Activated CD4-positive, alpha-beta memory T cell treated with anti-CD3 and anti-CD28 coated beads for 36 hours (primary cell): ENCODE results near the gene MAB21L4. TPM values are rescaled to one million over a fixed set of nuclear protein-coding genes. Genes with fewer than 3 reads are reported as not detected.

Experiments
- CTCF ChIA-PET: fragments of 350-600 bp; sonication (Branson Sonifier 250); formaldehyde crosslinking; loops from one replicate; lab custom pipeline; 2021; ENCODE audit warnings: antibody characterized with exemption, inconsistent platforms; lab: Charles Lee
- POLR2A ChIA-PET: fragments of 350-600 bp; sonication (Branson Sonifier 250); formaldehyde crosslinking; loops from one replicate; lab custom pipeline; 2021; ENCODE audit warnings: antibody characterized with exemption; lab: Charles Lee
- DNase-seq: peaks from one replicate; pipeline ENCODE4 v3.0.0-alpha.2; 2020
- H3K27ac Mint-ChIP-seq: one replicate; pipeline ENCODE4 v1.8.0; 2021; ENCODE audit warnings: mixed read lengths
- H3K27me3 Mint-ChIP-seq: one replicate; pipeline ENCODE4 v1.8.0; 2021; ENCODE audit warnings: mixed read lengths
- H3K36me3 Mint-ChIP-seq: one replicate; pipeline ENCODE4 v1.8.0; 2021; ENCODE audit warnings: mixed read lengths
- H3K4me1 Mint-ChIP-seq: one replicate; pipeline ENCODE4 v1.8.0; 2021; ENCODE audit warnings: low read depth, mixed read lengths
- H3K4me3 Mint-ChIP-seq: one replicate; pipeline ENCODE4 v1.8.0; 2021; ENCODE audit warnings: mild to moderate bottlenecking, mixed read lengths
- H3K9me3 Mint-ChIP-seq: one replicate; pipeline ENCODE4 v1.8.0; 2021; ENCODE audit warnings: mixed read lengths
- intact Hi-C: fragments of 100-400 bp; cut with micrococcal nuclease; formaldehyde crosslinking; loops from one replicate; pipeline ENCODE4 v1.15.1; 2023
- total RNA-seq, 2 experiments: library from RNA; stranded (reverse); gene quantifications; one replicate each; pipeline ENCODE4 v1.2.3, GENCODE V29; 2021

MAB21L4 gene
- total RNA-seq, 2 experiments from 2014 or later, result not detected

GRCh38 chr2:240864475-240864874 lies 31.5 kb downstream of the MAB21L4 start:
- DNase-seq, result no peak
- Mint-ChIP-seq H3K36me3 (no peaks in the 10 kb centered on the region), H3K9me3 (no peaks in the 10 kb centered on the region), H3K27ac (no peak overlapping the region), H3K4me3 (no peak overlapping the region), H3K4me1 (no peaks in the 10 kb centered on the region), H3K27me3 (no peaks in the 10 kb centered on the region)
- ChIA-PET POLR2A (no interaction called here), CTCF (no interaction called here)
- intact Hi-C loops, result no loop called here

GRCh38 chr2:240861547-240861946 lies 34.4 kb downstream of the MAB21L4 start:
- ChIA-PET POLR2A (no interaction called here), CTCF (interaction anchor here (0.6 to 2.2 kb wide), 3 partner anchors 10 to 524 kb away, joined by 3 to 13 read pairs (median 6); no protein-coding TSS in a partner anchor)
- no peak overlapping the region for H3K27ac Mint-ChIP-seq
- no peak for DNase-seq
- H3K36me3 Mint-ChIP-seq, result no peaks in the 10 kb centered on the region
- intact Hi-C loops, result no loop called here
- H3K9me3 Mint-ChIP-seq, result no peaks in the 10 kb centered on the region
- no peaks in the 10 kb centered on the region for H3K4me1 Mint-ChIP-seq
- H3K27me3 Mint-ChIP-seq, result peaks cover 3% of the 10 kb centered on the region
- no peak overlapping the region for H3K4me3 Mint-ChIP-seq

- no peak for DNase-seq
- POLR2A ChIA-PET, result no interaction called here
- H3K36me3 Mint-ChIP-seq, result peaks cover 3% of the 10 kb centered on the region
- intact Hi-C loops, result no loop called here
- CTCF ChIA-PET, result no interaction called here
- no peaks in the 10 kb centered on the region for H3K4me1 Mint-ChIP-seq
- H3K9me3 Mint-ChIP-seq, result peaks cover 13% of the 10 kb centered on the region
- H3K4me3 Mint-ChIP-seq, result no peak overlapping the region
- peaks cover 3% of the 10 kb centered on the region for H3K27me3 Mint-ChIP-seq
- H3K27ac Mint-ChIP-seq, result no peak overlapping the region
Observed at GRCh38 chr2:240858871-240859270, 37.1 kb downstream of the MAB21L4 start.

- Mint-ChIP-seq H3K4me1 (no peaks in the 10 kb centered on the region), H3K9me3 (peaks cover 13% of the 10 kb centered on the region), H3K27ac (no peak overlapping the region), H3K4me3 (no peak overlapping the region), H3K27me3 (peaks cover 3% of the 10 kb centered on the region), H3K36me3 (peaks cover 3% of the 10 kb centered on the region)
- POLR2A ChIA-PET, result no interaction called here
- no peak for DNase-seq
- CTCF ChIA-PET, result no interaction called here
- intact Hi-C loops, result no loop called here
Observed at GRCh38 chr2:240858321-240858720, 37.6 kb downstream of the MAB21L4 start.

- no peak overlapping the region for H3K27ac Mint-ChIP-seq
- H3K27me3 Mint-ChIP-seq, result peaks cover 3% of the 10 kb centered on the region
Observed at GRCh38 chr2:240857039-240858008, 38.6 kb downstream of the MAB21L4 start.

GRCh38 chr2:240856151-240856980 lies 39.6 kb downstream of the MAB21L4 start:
- Mint-ChIP-seq H3K4me1 (no peaks in the 10 kb centered on the region), H3K4me3 (no peak overlapping the region), H3K36me3 (peaks cover 3% of the 10 kb centered on the region), H3K9me3 (peaks cover 13% of the 10 kb centered on the region), H3K27me3 (peaks cover 3% of the 10 kb centered on the region), H3K27ac (no peak overlapping the region)
- POLR2A ChIA-PET, result no interaction called here
- CTCF ChIA-PET, result no interaction called here
- intact Hi-C loops, result no loop called here
- DNase-seq, result no peak

More at GRCh38 chr2:240857039-240858008, 38.6 kb downstream of the MAB21L4 start:
- Mint-ChIP-seq H3K4me3 (no peak overlapping the region), H3K9me3 (peaks cover 13% of the 10 kb centered on the region), H3K4me1 (no peaks in the 10 kb centered on the region), H3K36me3 (peaks cover 3% of the 10 kb centered on the region)
- intact Hi-C loops, result no loop called here
- CTCF ChIA-PET, result no interaction called here
- DNase-seq, result no peak
- POLR2A ChIA-PET, result no interaction called here

GRCh38 chr2:240855670-240856069 lies 40.3 kb downstream of the MAB21L4 start:
- intact Hi-C loops, result no loop called here
- Mint-ChIP-seq H3K9me3 (peaks cover 13% of the 10 kb centered on the region), H3K4me1 (no peaks in the 10 kb centered on the region), H3K27ac (no peak overlapping the region), H3K27me3 (peaks cover 3% of the 10 kb centered on the region), H3K36me3 (peaks cover 3% of the 10 kb centered on the region), H3K4me3 (no peak overlapping the region)
- DNase-seq, result no peak
- CTCF ChIA-PET, result no interaction called here
- POLR2A ChIA-PET, result no interaction called here

- ChIA-PET CTCF (interaction anchor here (2.0 kb wide), 1 partner anchor 61 kb away, joined by 10 read pairs; no protein-coding TSS in a partner anchor), POLR2A (no interaction called here)
- H3K27ac Mint-ChIP-seq, result no peak overlapping the region
- no peak for DNase-seq
- no peak overlapping the region for H3K4me3 Mint-ChIP-seq
- intact Hi-C loops, result no loop called here
- peaks cover 3% of the 10 kb centered on the region for H3K27me3 Mint-ChIP-seq
- H3K36me3 Mint-ChIP-seq, result peaks cover 3% of the 10 kb centered on the region
- H3K4me1 Mint-ChIP-seq, result no peaks in the 10 kb centered on the region
- peaks cover 13% of the 10 kb centered on the region for H3K9me3 Mint-ChIP-seq
Observed at GRCh38 chr2:240852671-240853314, 43.2 kb downstream of the MAB21L4 start.

- no peak overlapping the region for H3K27ac Mint-ChIP-seq
- peak; percentile 88 for DNase-seq
- no peaks in the 10 kb centered on the region for H3K27me3 Mint-ChIP-seq
- intact Hi-C loops, result no loop called here
- H3K9me3 Mint-ChIP-seq, result peaks cover 13% of the 10 kb centered on the region
- peaks cover 3% of the 10 kb centered on the region for H3K36me3 Mint-ChIP-seq
- no peak overlapping the region for H3K4me3 Mint-ChIP-seq
- H3K4me1 Mint-ChIP-seq, result no peaks in the 10 kb centered on the region
- POLR2A ChIA-PET, result no interaction called here
- CTCF ChIA-PET, result interaction anchor here (0.6 to 2.0 kb wide), 15 partner anchors 10 to 880 kb away, joined by 3 to 13 read pairs (median 4); no protein-coding TSS in a partner anchor
Observed at GRCh38 chr2:240851078-240851991, 44.6 kb downstream of the MAB21L4 start.

- intact Hi-C loops, result no loop called here
- DNase-seq, result no peak
- Mint-ChIP-seq H3K27me3 (no peaks in the 10 kb centered on the region), H3K4me1 (no peaks in the 10 kb centered on the region), H3K4me3 (no peak overlapping the region), H3K27ac (no peak overlapping the region), H3K9me3 (peaks cover 13% of the 10 kb centered on the region), H3K36me3 (peaks cover 3% of the 10 kb centered on the region)
- CTCF ChIA-PET, result interaction anchor here (0.6 to 2.0 kb wide), 11 partner anchors 11 to 881 kb away, joined by 3 to 13 read pairs (median 4); no protein-coding TSS in a partner anchor
- POLR2A ChIA-PET, result no interaction called here
Observed at GRCh38 chr2:240850756-240851077, 45.2 kb downstream of the MAB21L4 start.

GRCh38 chr2:240850026-240850425 lies 45.9 kb downstream of the MAB21L4 start:
- peaks cover 13% of the 10 kb centered on the region for H3K9me3 Mint-ChIP-seq
- no peak overlapping the region for H3K27ac Mint-ChIP-seq
- H3K36me3 Mint-ChIP-seq, result peaks cover 3% of the 10 kb centered on the region
- ChIA-PET POLR2A (no interaction called here), CTCF (interaction anchor here (0.5 kb wide), 1 partner anchor 733 kb away, joined by 3 read pairs; no protein-coding TSS in a partner anchor)
- no peak for DNase-seq
- intact Hi-C loops, result no loop called here
- no peak overlapping the region for H3K4me3 Mint-ChIP-seq
- H3K27me3 Mint-ChIP-seq, result no peaks in the 10 kb centered on the region
- H3K4me1 Mint-ChIP-seq, result no peaks in the 10 kb centered on the region
